Central memory CD8-positive, alpha-beta T cell (primary cell): Measurements from ENCODE around the gene CFAP92.

Source experiments
- ATAC-seq: fragments of 150-1000 bp; cut with Tn5 transposase; replicated peaks from 2 replicates; pipeline ENCODE4 v1.10.0; 2022; ENCODE audit warnings: mild to moderate bottlenecking, moderate FRiP score, moderate number of reproducible peaks; ENCODE audit not compliant: poor library complexity, severe bottlenecking; ENCODE audit errors: extremely low read depth
- DNase-seq, 2 donors: peaks; one replicate each; pipeline ENCODE4 v3.0.0; 2021; ENCODE audit warnings: low spot score in 2 of 2
- H3K27ac Mint-ChIP-seq: one replicate; pipeline ENCODE4 v1.8.0; 2022; ENCODE audit warnings: low read depth, mild to moderate bottlenecking, moderate library complexity, mixed read lengths
- H3K27me3 Mint-ChIP-seq: one replicate; pipeline ENCODE4 v1.8.0; 2022; ENCODE audit warnings: mixed read lengths
- H3K36me3 Mint-ChIP-seq: one replicate; pipeline ENCODE4 v1.8.0; 2022; ENCODE audit warnings: mild to moderate bottlenecking, moderate library complexity, mixed read lengths; ENCODE audit not compliant: insufficient read depth
- H3K4me1 Mint-ChIP-seq: one replicate; pipeline ENCODE4 v1.8.0; 2022; ENCODE audit warnings: mixed read lengths
- H3K4me3 Mint-ChIP-seq: one replicate; pipeline ENCODE4 v1.8.0; 2022; ENCODE audit warnings: mild to moderate bottlenecking, moderate library complexity, mixed read lengths
- H3K9me3 Mint-ChIP-seq: one replicate; pipeline ENCODE4 v1.8.0; 2022; ENCODE audit warnings: mixed read lengths

Gene CFAP92

DNA sequence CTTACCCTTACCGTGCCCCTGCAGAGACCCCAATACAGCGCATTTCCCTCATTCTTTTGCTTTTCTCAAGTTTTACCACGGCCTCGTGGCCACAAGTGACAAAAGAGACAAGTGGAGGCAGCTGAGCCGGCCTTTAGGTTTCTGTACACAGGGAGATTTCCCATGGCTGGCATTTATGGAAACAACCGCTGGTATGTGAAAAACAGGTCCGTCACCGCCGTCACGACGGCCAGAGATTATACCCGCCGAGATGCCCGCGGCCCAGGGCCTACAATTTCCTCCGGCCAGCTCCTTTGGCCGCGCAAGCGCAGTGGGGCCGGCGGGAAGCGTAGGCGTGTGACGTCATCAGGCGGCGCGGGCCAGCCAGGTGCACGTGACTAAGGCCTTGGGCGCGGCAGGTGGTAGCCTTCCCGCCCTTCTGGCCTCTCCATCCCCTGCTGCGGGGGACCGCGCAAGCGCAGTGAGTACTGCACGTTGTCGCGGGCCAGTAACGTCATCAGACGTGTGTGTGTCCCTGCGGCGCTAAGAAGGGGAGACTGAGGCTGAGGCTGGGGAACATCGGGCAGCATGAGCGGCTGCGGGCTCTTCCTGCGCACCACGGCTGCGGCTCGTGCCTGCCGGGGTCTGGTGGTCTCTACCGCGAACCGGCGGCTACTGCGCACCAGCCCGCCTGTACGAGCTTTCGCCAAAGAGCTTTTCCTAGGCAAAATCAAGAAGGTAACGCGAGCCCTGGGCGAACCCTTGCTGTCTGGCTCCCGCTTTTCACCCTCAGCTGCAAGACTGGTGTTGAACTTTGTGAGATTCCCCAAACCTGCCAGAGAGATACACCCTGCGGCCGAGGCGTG is 114.5 kb downstream of the CFAP92 start, which contains the start of gene ACAD9:
ACAD9 (plus strand) TSS at position 496 of the 845 bp plus-strand sequence; CDS start at position 568, 72 bp downstream.
- Mint-ChIP-seq H3K36me3 (peaks cover 27% of the 10 kb centered on the region), H3K9me3 (no peaks in the 10 kb centered on the region), H3K27me3 (no peaks in the 10 kb centered on the region), H3K4me1 (peaks cover 56% of the 10 kb centered on the region), H3K4me3 (peak within 1 kb of the TSS; percentile 80), H3K27ac (peak within 1 kb of the TSS; percentile 97)
- peak; percentile 96 for ATAC-seq
- peak; percentile 93 to 95 for DNase-seq

GRCh38 chr3:128878556-128879124 is 115.2 kb downstream of the CFAP92 start:
- peak overlapping the region; percentile 80 for H3K4me3 Mint-ChIP-seq
- DNase-seq, result no peak
- H3K27me3 Mint-ChIP-seq, result no peaks in the 10 kb centered on the region
- peak overlapping the region; percentile 97 for H3K27ac Mint-ChIP-seq
- peaks cover 21% of the 10 kb centered on the region for H3K36me3 Mint-ChIP-seq
- H3K4me1 Mint-ChIP-seq, result peaks cover 51% of the 10 kb centered on the region
- no peaks in the 10 kb centered on the region for H3K9me3 Mint-ChIP-seq
- ATAC-seq, result peak; percentile 57

DNA sequence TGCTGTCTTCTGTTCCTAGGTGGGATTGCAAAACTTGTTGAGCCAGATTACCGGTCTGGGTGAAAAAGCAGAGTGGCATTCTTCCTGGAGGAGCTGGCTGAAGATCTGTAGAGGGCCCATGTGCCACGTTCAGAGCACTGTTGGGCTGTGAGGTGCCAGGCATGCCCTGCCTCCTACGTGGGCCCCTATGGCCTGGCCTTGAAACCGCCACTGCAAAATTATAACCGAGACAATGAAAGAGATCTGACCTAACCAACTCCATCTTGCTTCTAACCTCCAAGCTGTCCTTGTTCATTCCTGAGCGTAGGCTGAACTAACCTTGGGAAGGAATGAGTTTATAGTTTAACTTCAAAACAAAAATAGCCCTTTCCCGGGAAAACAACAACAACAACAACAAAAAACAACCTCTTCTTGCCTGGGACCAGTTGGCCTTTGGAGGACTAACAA is 115.8 kb downstream of the CFAP92 start:
- Mint-ChIP-seq H3K4me1 (peaks cover 50% of the 10 kb centered on the region), H3K27ac (peak overlapping the region; percentile 97), H3K36me3 (peaks cover 21% of the 10 kb centered on the region), H3K9me3 (no peaks in the 10 kb centered on the region), H3K4me3 (peak overlapping the region; percentile 80), H3K27me3 (no peaks in the 10 kb centered on the region)
- ATAC-seq (no peak), DNase-seq (no peak)

GRCh38 chr3:128875556-128876120 is 118.2 kb downstream of the CFAP92 start:
- H3K36me3 Mint-ChIP-seq, result peaks cover 19% of the 10 kb centered on the region
- peak in 1 of 2 donors; percentile 22 for DNase-seq
- H3K4me1 Mint-ChIP-seq, result peaks cover 29% of the 10 kb centered on the region
- H3K27me3 Mint-ChIP-seq, result no peaks in the 10 kb centered on the region
- no peaks in the 10 kb centered on the region for H3K9me3 Mint-ChIP-seq
- no peak overlapping the region for H3K4me3 Mint-ChIP-seq
- H3K27ac Mint-ChIP-seq, result no peak overlapping the region
- no peak for ATAC-seq

DNA sequence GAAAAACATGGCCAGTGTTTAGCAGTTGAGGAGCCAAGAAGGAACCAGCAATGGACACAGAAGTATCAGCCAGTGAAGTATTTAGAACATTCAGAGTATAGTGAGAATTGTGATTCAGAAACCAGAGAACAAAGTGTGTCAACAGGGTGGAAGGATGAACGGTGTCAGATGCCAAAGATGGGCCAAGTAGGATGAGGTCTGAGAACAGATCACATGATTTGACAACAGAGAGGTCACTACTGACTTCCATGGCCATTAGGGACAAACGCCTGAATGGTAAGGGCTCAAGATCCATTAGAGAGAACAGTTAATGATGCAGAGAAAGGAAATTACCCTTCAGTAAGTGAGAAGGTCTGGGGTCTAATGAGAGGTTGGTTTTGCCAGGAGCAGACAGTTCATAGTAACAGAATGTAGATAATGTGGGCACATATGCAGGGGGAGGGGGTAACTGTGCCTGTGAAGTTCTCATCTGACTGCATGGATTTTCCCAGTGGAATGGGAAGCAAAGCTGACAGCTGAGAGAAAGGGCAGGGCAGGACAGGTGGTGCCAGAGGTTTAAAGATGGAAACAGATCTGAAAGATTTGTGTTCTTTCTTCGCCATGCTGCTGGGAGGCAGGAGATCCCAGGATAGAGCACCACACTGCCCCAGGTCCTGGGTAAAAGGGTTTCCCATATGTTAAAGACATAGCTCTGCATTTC is 119.2 kb downstream of the CFAP92 start:
- Mint-ChIP-seq H3K36me3 (peaks cover 13% of the 10 kb centered on the region), H3K27ac (no peak overlapping the region), H3K9me3 (no peaks in the 10 kb centered on the region), H3K4me1 (peaks cover 21% of the 10 kb centered on the region), H3K4me3 (no peak overlapping the region), H3K27me3 (no peaks in the 10 kb centered on the region)
- DNase-seq, result no peak
- no peak for ATAC-seq

DNA sequence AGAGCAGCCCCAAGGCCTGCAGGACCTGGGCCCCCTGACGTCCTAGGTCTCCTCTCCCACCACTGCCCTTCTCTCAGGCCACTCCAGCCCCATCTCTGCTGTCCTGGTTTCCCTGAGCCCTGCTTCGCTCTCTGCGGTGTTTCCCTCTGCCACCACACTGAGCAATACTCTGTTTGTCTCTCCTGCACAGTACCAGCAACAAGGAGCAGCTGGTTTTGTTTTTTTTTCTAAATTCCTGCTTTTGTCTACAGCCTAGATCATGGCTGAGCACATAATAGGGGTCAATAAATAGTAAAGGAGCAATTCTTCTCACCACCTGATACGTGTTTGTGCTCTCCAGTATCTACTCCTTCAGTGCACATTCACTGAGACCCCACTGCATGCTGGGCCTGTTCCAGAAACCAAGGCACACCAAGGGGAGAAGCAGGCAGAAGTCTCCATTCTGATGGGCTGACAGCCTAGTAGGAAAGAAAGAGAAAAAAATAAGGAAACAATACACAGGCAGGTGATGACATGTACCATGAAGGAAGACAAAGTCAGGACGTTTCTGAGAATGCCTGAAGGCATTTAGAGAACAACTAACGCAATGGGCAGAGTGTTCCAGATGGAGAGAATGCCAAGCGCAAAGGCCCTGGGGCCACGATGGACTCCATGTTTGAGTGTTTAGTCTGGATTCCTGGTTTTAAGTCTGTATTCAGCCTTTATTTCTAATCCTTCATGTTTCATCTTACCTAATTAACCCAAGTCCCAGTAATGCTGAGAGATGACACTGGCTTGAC is 120.4 kb downstream of the CFAP92 start:
- H3K36me3 Mint-ChIP-seq, result peaks cover 3% of the 10 kb centered on the region
- H3K4me1 Mint-ChIP-seq, result peaks cover 10% of the 10 kb centered on the region
- no peak overlapping the region for H3K4me3 Mint-ChIP-seq
- H3K9me3 Mint-ChIP-seq, result no peaks in the 10 kb centered on the region
- ATAC-seq (no peak), DNase-seq (no peak)
- H3K27me3 Mint-ChIP-seq, result no peaks in the 10 kb centered on the region
- peak overlapping the region; percentile 20 for H3K27ac Mint-ChIP-seq

DNA sequence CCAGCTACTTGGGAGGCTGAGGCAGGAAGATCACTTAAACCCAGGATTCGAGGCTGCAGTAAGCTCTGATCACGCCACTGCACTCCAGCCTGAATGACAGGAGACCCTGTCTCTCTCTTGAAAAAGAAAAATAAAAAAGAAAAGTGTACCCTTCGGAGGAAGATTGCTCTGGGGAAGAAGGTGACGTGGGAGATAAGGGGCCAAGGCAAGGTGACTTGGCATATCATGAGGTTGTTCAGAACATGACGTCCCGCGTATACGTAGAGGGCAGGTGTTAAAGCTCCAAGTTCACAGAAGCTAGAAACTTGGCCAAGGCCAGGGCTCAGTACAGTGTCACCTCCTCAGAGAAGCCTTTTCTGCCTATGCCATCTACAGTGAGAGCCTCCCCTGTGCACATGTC is 121.1 kb downstream of the CFAP92 start:
- no peaks in the 10 kb centered on the region for H3K27me3 Mint-ChIP-seq
- H3K4me3 Mint-ChIP-seq, result no peak overlapping the region
- ATAC-seq (no peak), DNase-seq (no peak)
- H3K36me3 Mint-ChIP-seq, result no peaks in the 10 kb centered on the region
- H3K9me3 Mint-ChIP-seq, result no peaks in the 10 kb centered on the region
- peak overlapping the region; percentile 20 for H3K27ac Mint-ChIP-seq
- peaks cover 3% of the 10 kb centered on the region for H3K4me1 Mint-ChIP-seq

DNA sequence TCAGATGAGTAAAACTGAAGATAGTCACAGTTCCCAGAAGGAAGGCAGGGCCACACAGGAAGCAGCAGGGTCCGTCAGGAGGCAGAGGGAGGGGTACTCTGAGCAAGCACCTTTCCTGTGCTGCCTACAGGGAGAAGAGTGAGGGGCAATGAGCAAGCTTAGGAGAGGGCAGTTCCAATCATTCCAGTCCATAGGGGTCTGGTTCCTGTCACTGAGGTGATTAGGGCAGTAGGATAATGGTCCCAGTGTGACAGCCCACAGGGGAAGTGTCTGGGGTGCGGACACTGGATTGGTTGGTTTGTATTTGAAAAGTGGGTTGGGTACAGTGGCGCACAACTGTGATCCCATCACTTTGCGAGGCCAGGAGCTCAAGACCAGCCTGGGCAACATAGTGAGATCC is 121.6 kb downstream of the CFAP92 start:
- Mint-ChIP-seq H3K36me3 (no peaks in the 10 kb centered on the region), H3K4me3 (no peak overlapping the region), H3K27ac (no peak overlapping the region), H3K4me1 (no peaks in the 10 kb centered on the region), H3K9me3 (no peaks in the 10 kb centered on the region), H3K27me3 (no peaks in the 10 kb centered on the region)
- ATAC-seq (no peak), DNase-seq (no peak)

GRCh38 chr3:128870347-128870746 is 123.5 kb downstream of the CFAP92 start:
- Mint-ChIP-seq H3K4me3 (no peak overlapping the region), H3K9me3 (no peaks in the 10 kb centered on the region), H3K27me3 (no peaks in the 10 kb centered on the region), H3K36me3 (no peaks in the 10 kb centered on the region), H3K4me1 (no peaks in the 10 kb centered on the region), H3K27ac (no peak overlapping the region)
- no peak for DNase-seq
- no peak for ATAC-seq

DNA sequence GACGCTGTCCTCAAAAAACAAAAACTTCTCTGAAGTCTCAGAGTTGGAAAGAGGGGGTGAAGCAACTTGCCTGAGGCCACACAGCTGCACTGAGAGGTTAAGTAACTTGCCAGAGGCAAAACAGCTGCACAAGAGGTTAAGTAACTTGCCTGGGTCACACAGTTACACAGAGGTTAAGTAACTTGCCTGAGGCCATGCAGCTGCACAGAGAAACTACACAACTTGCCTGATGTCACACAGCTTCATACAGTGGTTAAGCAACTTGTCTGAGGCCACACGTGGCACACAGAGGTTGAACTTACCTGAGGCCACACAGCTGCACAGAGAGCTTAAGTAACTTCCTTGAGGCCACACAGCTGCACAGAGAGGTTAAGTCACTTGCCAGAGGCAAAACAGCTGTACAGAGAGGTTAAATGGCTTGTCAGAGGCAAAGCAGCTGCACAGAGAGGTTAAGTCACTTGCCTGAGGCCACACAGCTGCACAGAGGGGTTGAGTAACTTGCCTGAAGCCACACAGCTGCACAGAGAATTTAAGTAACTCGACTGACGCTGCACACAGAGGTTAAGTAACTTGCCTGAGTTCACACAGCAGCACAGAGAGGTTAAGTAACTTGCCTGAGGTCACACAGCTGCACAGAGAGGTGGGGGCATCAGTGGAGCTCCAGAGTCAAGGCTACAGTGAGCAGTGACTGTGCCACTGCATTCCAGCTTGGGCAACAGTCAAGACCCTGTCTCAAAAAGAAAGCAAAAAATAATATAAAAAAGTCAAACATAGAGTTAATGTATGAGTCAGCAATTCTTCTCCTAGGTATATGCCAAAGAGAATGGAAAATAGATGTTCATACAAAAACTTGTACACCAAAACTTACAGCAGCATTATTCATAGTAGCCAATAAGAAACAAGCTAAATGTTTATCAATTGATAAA is 126.4 kb downstream of the CFAP92 start:
- H3K4me3 Mint-ChIP-seq, result no peak overlapping the region
- H3K36me3 Mint-ChIP-seq, result no peaks in the 10 kb centered on the region
- no peak overlapping the region for H3K27ac Mint-ChIP-seq
- H3K27me3 Mint-ChIP-seq, result no peaks in the 10 kb centered on the region
- ATAC-seq (no peak), DNase-seq (no peak)
- H3K9me3 Mint-ChIP-seq, result no peaks in the 10 kb centered on the region
- H3K4me1 Mint-ChIP-seq, result no peaks in the 10 kb centered on the region
